K562 (cell line): ENCODE measurements around the gene HNRNPA2B1.
"Not testable (repeated sequence)": the region's sequence is repeated elsewhere in the genome, so short reads cannot be mapped to it uniquely, and the experiment has no call there.

ENCODE experiments used
- CBFB ChIP-seq: sonication (generic); formaldehyde crosslinking; IDR thresholded peaks from 2 replicates; pipeline ENCODE4 v1.4.0; 2020; ENCODE audit warnings: mild to moderate bottlenecking, missing genetic modification reagents
- CEBPB ChIP-seq: fragments of 450-650 bp; IDR thresholded peaks from 2 replicates; pipeline ENCODE4 v1.6.1; 2016; ENCODE audit warnings: missing genetic modification characterization, missing compliant biosample characterization
- CEBPG ChIP-seq, 3 experiments: fragments of 200-800 bp in 1 of 3; sonication (Bioruptor generic) in 1 of 3; sonication (generic) in 1 of 3; formaldehyde crosslinking in 1 of 3; IDR thresholded peaks in 2 of 3; conservative IDR thresholded peaks in 1 of 3; 2 replicates each; pipeline versions ENCODE4 v1.6.1 to v1.8.0; 2016 to 2022; ENCODE audit warnings: missing compliant biosample characterization in 2 of 3, missing genetic modification characterization in 2 of 3, mild to moderate bottlenecking in 1 of 3, missing genetic modification reagents in 1 of 3
- CTCF ChIP-seq, 3 experiments: IDR thresholded peaks in 2 of 3; conservative IDR thresholded peaks in 1 of 3; 2 replicates each; pipeline ENCODE4 v1.5.1; 2011 to 2012; ENCODE audit warnings: low read length in 3 of 3, mild to moderate bottlenecking in 3 of 3, control low read depth in 2 of 3, improper control_type of control experiment in 1 of 3, inconsistent platforms in 1 of 3, low read depth in 1 of 3, mixed read lengths in 1 of 3, moderate library complexity in 1 of 3; ENCODE audit not compliant: insufficient read depth in 2 of 3
- E2F6 ChIP-seq, 2 experiments: IDR thresholded peaks; 2 replicates each; pipeline ENCODE4 v1.6.1; 2011; ENCODE audit warnings: borderline replicate concordance in 1 of 2, control low read depth in 1 of 2, low read depth in 1 of 2, low read length in 1 of 2, mild to moderate bottlenecking in 1 of 2, mixed read lengths in 1 of 2, moderate library complexity in 1 of 2; ENCODE audit not compliant: insufficient read depth in 1 of 2, insufficient read length in 1 of 2, poor library complexity in 1 of 2, severe bottlenecking in 1 of 2; ENCODE audit errors: extremely low read depth in 1 of 2
- GATAD2A ChIP-seq: fragments of 450-650 bp; IDR thresholded peaks from 2 replicates; pipeline ENCODE4 v1.6.1; 2017
- MAFF ChIP-seq: IDR thresholded peaks from 2 replicates; pipeline ENCODE4 v1.6.1; 2012; ENCODE audit warnings: low read length, improper control_type of control experiment
- POLR2A ChIP-seq: fragments of 450-650 bp; conservative IDR thresholded peaks from 2 replicates; pipeline ENCODE4 v1.6.1; 2016
- POLR2AphosphoS5 ChIP-seq: IDR thresholded peaks from 2 replicates; pipeline ENCODE4 v1.6.1; 2011; ENCODE audit warnings: mild to moderate bottlenecking, low read depth, low read length, moderate library complexity; ENCODE audit not compliant: control insufficient read depth, insufficient read depth
- TEAD4 ChIP-seq, 2 experiments: sonication (generic) in 1 of 2; formaldehyde crosslinking in 1 of 2; IDR thresholded peaks; 2 replicates each; pipeline versions ENCODE4 v1.6.1 to v1.8.0; 2012 to 2022; ENCODE audit warnings: borderline replicate concordance in 1 of 2, inconsistent platforms in 1 of 2, low read length in 1 of 2, mild to moderate bottlenecking in 1 of 2, missing genetic modification reagents in 1 of 2
- ZBTB34 ChIP-seq: fragments of 250-450 bp; sonication (Bioruptor Pico); IDR thresholded peaks from 2 replicates; pipeline ENCODE4 v1.8.0; 2021; ENCODE audit warnings: mild to moderate bottlenecking, moderate library complexity
- ZNF175 ChIP-seq: fragments of 200-800 bp; sonication (Bioruptor generic); IDR thresholded peaks from 2 replicates; pipeline ENCODE4 v1.6.1; 2016; ENCODE audit warnings: low read depth, mild to moderate bottlenecking, missing genetic modification characterization, missing compliant biosample characterization

GRCh38 chr7:26175903-26176302 is 24.6 kb downstream of the HNRNPA2B1 start:
- not testable (repeated sequence) for TF ChIP-seq CTCF (IDR thresholded peaks at IDR 0.05 in 2 of 3, conservative IDR thresholded peaks at IDR 0.05 in 1 of 3; ENCODE audit: insufficient read depth in 2 of 3, low read depth in 1 of 3, low read length in 3 of 3); CEBPB; ZNF175 (CRISPR knock-in tag); GATAD2A; POLR2A; E2F6 (IDR thresholded peaks at IDR 0.05; ENCODE audit: borderline replicate concordance in 1 of 2, extremely low read depth in 1 of 2, insufficient read depth in 1 of 2, insufficient read length in 1 of 2, low read depth in 1 of 2, low read length in 1 of 2, poor library complexity in 1 of 2, severe bottlenecking in 1 of 2); TEAD4 (IDR thresholded peaks at IDR 0.05; ENCODE audit: low read length); TEAD4 (CRISPR knock-in tag; IDR thresholded peaks at IDR 0.05; ENCODE audit: borderline replicate concordance); CEBPG (CRISPR knock-in tag; IDR thresholded peaks at IDR 0.05); CEBPG (tag; conservative IDR thresholded peaks at IDR 0.05 in 1 of 2, IDR thresholded peaks at IDR 0.05 in 1 of 2); MAFF; POLR2AphosphoS5; CBFB (CRISPR knock-in tag); ZBTB34 (CRISPR knock-in tag)
